ENCODE data around the gene COX11. TPM values are rescaled to one million over a fixed set of nuclear protein-coding genes. Genes with fewer than 3 reads are reported as not detected.

The COX11 gene
- total RNA-seq, 1 donor from 2014 or later, result 44.0 TPM

- TF ChIP-seq CTCF (IDR thresholded peaks at IDR 0.05) (no peak), POLR2AphosphoS5 (IDR thresholded peaks at IDR 0.05; ENCODE audit: insufficient read depth in 1 of 2, low read depth in 1 of 2) (no peak), POLR2A (IDR thresholded peaks at IDR 0.05) (no peak)
- Histone ChIP-seq H3K36me3 (peaks cover 0 to 27% of the 10 kb centered on the region in 2 donors), H3K27me3 (no peaks in the 10 kb centered on the region), H3K4me3 (no peak overlapping the region), H3K27ac (no peak overlapping the region), H3K9me3 (no peaks in the 10 kb centered on the region), H3K4me1 (no peaks in the 10 kb centered on the region)
- intact Hi-C loops (cut with DNase I), result no loop called here
- DNase-seq (ENCODE audit: extremely low spot score in 2 of 2), result no peak
These were observed 51.7 kb downstream of the COX11 start for GRCh38 chr17:54916721-54917120.

Small RNA genes within 50 kb of the gene (small RNA-seq; reads per million reads assigned to genes)
- not detected for gene AC007485.1

Other genes starting within 250 kb of the COX11 start
- gene TOM1L1, start 67.8 kb downstream of the COX11 start, total RNA-seq, result 17.7 TPM
- gene STXBP4, start 111 bp upstream of the COX11 start, total RNA-seq, result 9.6 TPM